Pancreas (tissue), 10 donors: ENCODE measurements around the gene DAB2IP. TPM values are rescaled to one million over a fixed set of nuclear protein-coding genes. Genes with fewer than 3 reads are reported as not detected.
A peak's percentile ranks its signal among the peaks of the same experiment; 100 is the strongest.

Source experiments
- ATAC-seq, 4 donors: fragments of 200-7000 bp; cut with Tn5 transposase; one replicate each; pipeline versions ENCODE4 v1.8.0 to v1.9.1; 2020; ENCODE audit warnings: mild to moderate bottlenecking in 4 of 4, moderate library complexity in 4 of 4
- DNase-seq, 6 donors: peaks; one replicate each; pipeline ENCODE4 v3.0.0-alpha.2; 2020
- FAIRE-seq: peaks from 2 replicates; lab custom pipeline; 2012; peaks lifted over from hg19 to GRCh38; lab: Jason Lieb, UNC
- H3K27ac ChIP-seq, 4 donors: fragments of 200-600 bp; sonication (generic); 1 replicate in 3 of 4; 2 replicates in 1 of 4; pipeline versions ENCODE4 v1.5.0 to v1.8.0; 2020
- H3K27me3 ChIP-seq, 4 donors: fragments of 200-600 bp; one replicate each; pipeline ENCODE4 v1.8.0; 2021
- H3K36me3 ChIP-seq, 3 donors: fragments of 200-600 bp; sonication (generic) in 1 of 3; one replicate each; pipeline versions ENCODE4 v1.5.0 to v1.8.0; 2020 to 2021
- H3K4me1 ChIP-seq, 3 donors: fragments of 200-600 bp; one replicate each; pipeline ENCODE4 v1.8.0; 2021
- H3K4me3 ChIP-seq, 4 donors: fragments of 200-600 bp; sonication (generic) in 2 of 4; one replicate each; pipeline versions ENCODE4 v1.5.0 to v1.8.0; 2020 to 2021
- H3K9me3 ChIP-seq, 4 donors: fragments of 200-600 bp; one replicate each; pipeline ENCODE4 v1.8.0; 2021
- WGBS, 2 donors: extraction: QIAGEN DNeasy Blood & Tissue Kit; methylation state at CpG; one replicate each; pipeline ENCODE4 v1.1.7; 2013; 5-methylcytosine and 5-hydroxymethylcytosine counted together
- intact Hi-C, 3 donors: fragments of 100-400 bp; cut with DNase I; formaldehyde crosslinking; loops; one replicate each; pipeline versions ENCODE4 v1.11.1 to v1.14.2; 2022
- polyA plus RNA-seq, 2 donors: library from polyadenylated mRNA; stranded (reverse); fragments of 200-250 nt; gene quantifications; one replicate each; pipeline ENCODE4 v1.2.3, GENCODE V29; 2013
- total RNA-seq, 6 donors: library from RNA; stranded (reverse); fragmentation: NEBNext Ultra II Directional in 4 of 6; extraction: Animal tissue kit (Norgen Biotek cat#: 25700) in 4 of 6; gene quantifications; one replicate each; pipeline versions ENCODE4 v1.2.1 to v1.2.4, GENCODE V29; 2021 to 2023
- TF ChIP-seq, protein P1 (sequence below), 4 donors: fragments of 200-600 bp; sonication (generic) in 3 of 4; IDR thresholded peaks; one replicate each; pipeline versions ENCODE4 v1.5.0 to v1.8.0; 2021; ENCODE audit warnings: antibody characterized with exemption in 4 of 4
- donor health status: healthy with polysubstance abuse.
- donor health status: DM: no; HTN: no; CAD: no; lungs with moderate emphysema.
- donor health status: DM: no; HTN: no; CAD: no.
- donor health status: control.
- donor health status: control.
- donor health status: Bipolar disorder and iron deficiency.
- donor health status: DM: yes; HTN: yes; CAD: no.
- donor health status: DM: no; HTN: no; CAD: no.
- donor health status: DM: no; HTN: no; CAD: no.
- donor health status: DM: yes; HTN: yes; CAD: no.

DAB2IP gene
- total and polyA plus RNA-seq, 8 donors, result 14.7 to 52.1 (median 25.3) TPM

DNA sequence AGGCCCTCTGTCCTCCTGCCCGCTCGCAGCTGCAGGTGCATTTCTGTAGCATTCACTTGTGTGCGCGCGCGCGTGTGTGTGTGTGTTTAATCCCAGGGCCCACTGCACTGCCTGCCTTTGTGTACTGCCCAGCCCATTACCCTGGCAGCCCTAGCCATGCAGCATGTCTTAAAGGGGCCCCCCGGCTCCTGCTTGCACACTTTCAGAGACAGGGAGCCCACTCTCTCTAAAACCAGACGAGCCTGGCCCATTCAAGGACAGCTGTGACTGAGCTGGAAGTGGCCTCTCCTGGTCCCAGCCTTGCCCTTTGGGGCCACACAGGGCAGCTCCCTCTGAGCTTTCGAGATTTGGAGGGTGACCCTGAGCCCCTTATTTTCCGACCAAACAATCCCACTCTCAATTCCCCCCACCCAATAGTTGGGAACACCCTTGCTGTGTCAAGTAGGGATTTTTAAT is 98.9 kb downstream of the DAB2IP start:
- FAIRE-seq, result no peak
- H3K27ac ChIP-seq, result peak overlapping the region; percentile 23 to 87 (median 76)
- no peak for DNase-seq
- TF ChIP-seq, protein P1, sequence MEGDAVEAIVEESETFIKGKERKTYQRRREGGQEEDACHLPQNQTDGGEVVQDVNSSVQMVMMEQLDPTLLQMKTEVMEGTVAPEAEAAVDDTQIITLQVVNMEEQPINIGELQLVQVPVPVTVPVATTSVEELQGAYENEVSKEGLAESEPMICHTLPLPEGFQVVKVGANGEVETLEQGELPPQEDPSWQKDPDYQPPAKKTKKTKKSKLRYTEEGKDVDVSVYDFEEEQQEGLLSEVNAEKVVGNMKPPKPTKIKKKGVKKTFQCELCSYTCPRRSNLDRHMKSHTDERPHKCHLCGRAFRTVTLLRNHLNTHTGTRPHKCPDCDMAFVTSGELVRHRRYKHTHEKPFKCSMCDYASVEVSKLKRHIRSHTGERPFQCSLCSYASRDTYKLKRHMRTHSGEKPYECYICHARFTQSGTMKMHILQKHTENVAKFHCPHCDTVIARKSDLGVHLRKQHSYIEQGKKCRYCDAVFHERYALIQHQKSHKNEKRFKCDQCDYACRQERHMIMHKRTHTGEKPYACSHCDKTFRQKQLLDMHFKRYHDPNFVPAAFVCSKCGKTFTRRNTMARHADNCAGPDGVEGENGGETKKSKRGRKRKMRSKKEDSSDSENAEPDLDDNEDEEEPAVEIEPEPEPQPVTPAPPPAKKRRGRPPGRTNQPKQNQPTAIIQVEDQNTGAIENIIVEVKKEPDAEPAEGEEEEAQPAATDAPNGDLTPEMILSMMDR (IDR thresholded peaks at IDR 0.05), result no peak
- H3K4me3 ChIP-seq, result no peak overlapping the region
- no peaks in the 10 kb centered on the region for H3K36me3 ChIP-seq
- H3K4me1 ChIP-seq, result peaks cover 0 to 12% (median 8%) of the 10 kb centered on the region in 3 donors
- intact Hi-C loops, result no loop called here
- WGBS, 2 donors, result 67 to 74% methylated on average over 11 of the region's 11 CpGs
- ATAC-seq, result peak in 2 of 4 donors; percentile 5 to 12
- no peaks in the 10 kb centered on the region for H3K27me3 ChIP-seq
- no peaks in the 10 kb centered on the region for H3K9me3 ChIP-seq

DNA sequence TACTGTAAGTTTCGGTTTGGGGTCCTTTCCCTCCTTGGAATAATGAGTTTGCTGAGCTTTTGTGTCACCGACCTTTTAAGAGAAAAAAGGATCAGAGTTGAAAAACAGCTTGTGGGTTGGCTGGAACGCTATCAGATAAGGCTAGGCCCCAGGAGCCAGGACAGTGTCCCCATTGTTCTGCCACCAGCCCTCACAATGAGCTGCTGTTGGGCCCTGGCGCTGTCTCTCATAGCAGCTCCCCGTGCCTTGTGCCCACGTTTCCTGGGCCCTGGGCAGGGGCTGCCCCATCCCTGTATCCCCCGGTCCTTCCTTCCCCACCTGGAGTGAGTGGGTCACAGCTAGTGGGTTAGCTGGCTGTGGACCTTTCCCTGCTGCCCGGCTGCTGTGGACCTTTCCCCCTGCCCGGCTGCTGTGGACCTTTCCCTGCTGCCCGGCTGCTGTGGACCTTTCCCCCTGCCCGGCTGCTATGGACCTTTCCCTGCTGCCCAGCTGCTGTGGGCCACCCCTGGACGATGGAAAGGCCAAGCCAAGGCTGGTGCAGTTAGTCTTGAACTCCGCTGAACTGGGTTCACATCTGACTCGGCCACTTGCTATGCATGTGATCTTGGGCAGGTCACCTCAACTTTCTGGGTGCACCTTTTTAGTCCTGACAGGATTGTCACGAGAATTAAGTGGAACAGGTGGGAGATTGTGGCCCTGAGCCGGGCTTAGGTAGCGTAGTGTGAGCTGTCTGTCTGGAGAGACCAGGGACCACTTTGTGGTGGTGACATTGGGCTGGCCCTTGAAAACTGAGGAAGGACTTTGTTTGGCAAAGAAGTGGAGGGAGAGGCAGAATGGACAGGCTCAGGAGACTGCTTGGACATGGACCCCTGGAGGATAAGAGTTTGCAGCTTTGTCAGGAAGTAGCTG is 99.5 kb downstream of the DAB2IP start:
- no peaks in the 10 kb centered on the region for H3K36me3 ChIP-seq
- 65 to 67% methylated on average over 15 to 17 of the region's 17 CpGs for WGBS, 2 donors
- H3K9me3 ChIP-seq, result no peaks in the 10 kb centered on the region
- FAIRE-seq (no peak), ATAC-seq (peak; percentile 72 to 89 (median 80)), DNase-seq (peak in 4 of 6 donors; percentile 51 to 83 (median 60))
- intact Hi-C loops, result no loop called here
- no peaks in the 10 kb centered on the region for H3K27me3 ChIP-seq
- H3K4me3 ChIP-seq, result no peak overlapping the region
- TF ChIP-seq, protein P1 (IDR thresholded peaks at IDR 0.05), result no peak
- peak overlapping the region; percentile 42 to 87 (median 76) for H3K27ac ChIP-seq
- H3K4me1 ChIP-seq, result peaks cover 0 to 12% (median 8%) of the 10 kb centered on the region in 3 donors

DNA sequence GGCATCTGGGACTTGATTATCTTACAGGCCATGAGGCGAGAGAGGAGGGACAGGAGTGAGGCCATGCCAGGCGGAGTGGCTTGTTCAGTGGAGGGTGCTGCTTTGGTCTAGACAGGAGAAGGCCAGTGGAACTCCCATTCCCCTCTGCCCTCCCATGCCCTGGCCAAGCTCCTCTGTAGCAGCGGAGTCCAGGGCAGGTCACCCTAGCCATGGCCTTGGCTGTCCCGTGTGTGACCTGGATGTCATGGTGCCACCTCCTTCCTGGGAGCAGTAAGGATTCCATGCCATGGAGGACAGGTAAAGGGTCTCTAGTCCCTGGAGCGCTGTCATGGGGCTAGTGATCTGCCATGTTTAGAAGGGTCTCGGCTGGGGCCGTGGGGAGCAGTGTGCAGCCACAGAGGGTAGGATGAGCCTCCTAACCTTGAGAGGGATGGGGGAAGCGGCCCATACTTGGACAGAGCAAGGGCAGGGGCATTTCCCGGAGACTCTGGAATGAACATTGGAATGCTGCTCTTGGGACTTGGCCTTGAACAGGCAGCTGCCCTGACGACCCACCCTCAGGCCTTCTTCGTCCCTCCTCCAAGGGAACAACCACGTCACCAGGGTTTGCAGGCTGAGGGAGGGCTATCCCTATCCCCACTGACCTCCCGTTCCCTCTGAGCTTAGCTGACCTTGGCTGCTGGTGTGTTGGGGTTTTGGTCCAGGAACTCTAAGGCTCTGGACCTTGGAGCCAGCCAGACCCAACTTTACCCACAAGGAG is 100.4 kb downstream of the DAB2IP start:
- DNase-seq, result no peak
- FAIRE-seq, result no peak
- Histone ChIP-seq H3K36me3 (no peaks in the 10 kb centered on the region), H3K27me3 (no peaks in the 10 kb centered on the region), H3K4me3 (no peak overlapping the region), H3K27ac (peak overlapping the region; percentile 22 to 87 (median 61)), H3K9me3 (no peaks in the 10 kb centered on the region), H3K4me1 (peaks cover 0 to 12% (median 8%) of the 10 kb centered on the region in 3 donors)
- intact Hi-C loops, result no loop called here
- TF ChIP-seq, protein P1 (IDR thresholded peaks at IDR 0.05), result no peak
- peak in 2 of 4 donors; percentile 3 to 13 for ATAC-seq
- 66 to 71% methylated on average over 13 of the region's 13 CpGs for WGBS, 2 donors

DNA sequence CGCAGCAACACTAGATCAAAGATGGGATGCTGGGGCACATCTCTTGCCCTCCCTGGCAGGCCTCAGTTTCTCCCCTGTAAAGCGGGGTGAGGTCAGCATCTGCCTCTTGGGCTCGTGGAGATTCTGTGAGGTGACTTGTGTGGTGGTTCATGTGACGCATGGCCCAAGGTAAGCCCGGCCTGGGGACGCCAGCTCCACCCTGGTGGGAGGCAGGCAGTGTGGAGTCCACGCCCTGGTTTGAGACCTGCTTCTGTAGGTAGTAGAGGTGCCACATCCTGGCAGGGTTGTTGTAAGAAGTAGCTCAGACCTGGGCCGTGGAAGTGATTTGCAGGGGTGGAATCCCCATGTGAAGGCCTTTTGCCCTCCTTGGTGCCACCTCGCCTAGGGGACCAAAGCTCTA is 101.5 kb downstream of the DAB2IP start:
- no peaks in the 10 kb centered on the region for H3K9me3 ChIP-seq
- H3K4me3 ChIP-seq, result no peak overlapping the region
- WGBS, 2 donors, result 91 to 93% methylated on average over 9 of the region's 9 CpGs
- ATAC-seq, result no peak
- H3K36me3 ChIP-seq, result peaks cover 0 to 4% (median 0%) of the 10 kb centered on the region in 3 donors
- H3K27me3 ChIP-seq, result no peaks in the 10 kb centered on the region
- no peak for FAIRE-seq
- intact Hi-C loops, result no loop called here
- H3K27ac ChIP-seq, result peak overlapping the region in 2 of 4 donors; percentile 80 to 87
- peaks cover 0 to 12% (median 8%) of the 10 kb centered on the region in 3 donors for H3K4me1 ChIP-seq
- peak in 1 of 6 donors; percentile 50 for DNase-seq
- TF ChIP-seq, protein P1 (IDR thresholded peaks at IDR 0.05), result no peak
